Ascending aorta (tissue), 2 donors: ENCODE data around the gene RAI14. TPM values are rescaled to one million over a fixed set of nuclear protein-coding genes. Genes with fewer than 3 reads are reported as not detected.
"Not testable (repeated sequence)": the region's sequence is repeated elsewhere in the genome, so short reads cannot be mapped to it uniquely, and the experiment has no call there.

Experiments used
- DNase-seq, 2 donors: peaks; one replicate each; pipeline ENCODE4 v3.0.0-alpha.2; 2019; ENCODE audit warnings: low spot score in 2 of 2
- H3K27ac ChIP-seq, 2 donors: fragments of 200-600 bp; sonication (generic); one replicate each; pipeline ENCODE4 v1.5.1; 2016 to 2017; ENCODE audit warnings: mild to moderate bottlenecking in 1 of 2
- H3K27me3 ChIP-seq: fragments of 200-600 bp; sonication (generic); one replicate; pipeline ENCODE4 v1.5.1; 2017
- H3K36me3 ChIP-seq, 2 donors: fragments of 200-600 bp; sonication (generic); one replicate each; pipeline ENCODE4 v1.5.1; 2016
- H3K4me1 ChIP-seq, 2 donors: fragments of 200-600 bp; sonication (generic); one replicate each; pipeline ENCODE4 v1.5.1; 2016 to 2017; ENCODE audit warnings: mild to moderate bottlenecking in 1 of 2
- H3K4me3 ChIP-seq, 2 donors: fragments of 200-600 bp; sonication (generic); one replicate each; pipeline ENCODE4 v1.5.1; 2016 to 2017; ENCODE audit warnings: mild to moderate bottlenecking in 1 of 2
- H3K9me3 ChIP-seq, 2 donors: fragments of 200-600 bp; sonication (generic); one replicate each; pipeline ENCODE4 v1.5.1; 2016
- intact Hi-C: fragments of 100-400 bp; cut with DNase I; formaldehyde crosslinking; loops from one replicate; pipeline ENCODE4 v1.15.1; 2023
- total RNA-seq: library from RNA; depleted of rRNA; stranded (reverse); fragments of >200 nt; gene quantifications from one replicate; pipeline ENCODE4 v1.1.0, GENCODE V29; 2016
- TF ChIP-seq, protein P1 (sequence below), 3 experiments: fragments of 200-600 bp in 2 of 3; fragments of 450-650 bp in 1 of 3; sonication (generic) in 2 of 3; IDR thresholded peaks; one replicate each; pipeline ENCODE4 v1.5.1; 2016 to 2019; ENCODE audit warnings: antibody characterized with exemption in 3 of 3, mild to moderate bottlenecking in 1 of 3, moderate library complexity in 1 of 3

RAI14 gene
- total RNA-seq, 1 donor from 2014 or later, result 134 TPM

DNA sequence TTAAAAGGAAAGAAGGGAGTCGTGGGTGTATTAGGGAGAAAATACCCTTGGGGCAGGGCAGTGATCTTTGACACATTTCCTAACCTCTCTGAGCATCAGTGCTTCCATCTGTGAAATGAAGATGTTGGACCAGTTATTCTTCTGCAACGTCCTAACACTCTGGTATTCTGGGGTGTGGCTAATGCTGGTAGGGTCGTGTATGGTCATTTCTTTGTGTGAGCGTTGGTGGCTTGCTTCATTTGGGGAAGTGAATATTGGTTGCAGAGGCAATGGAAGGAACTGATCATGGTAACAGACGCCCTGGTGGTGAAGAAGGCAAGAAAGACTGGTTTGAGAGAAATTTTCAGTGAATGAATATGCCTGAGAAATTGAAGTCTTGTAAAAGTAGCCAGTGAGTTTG lies 114.9 kb downstream of the RAI14 start:
- peaks cover 0 to 13% of the 10 kb centered on the region in 2 donors for H3K4me1 ChIP-seq
- intact Hi-C loops, result no loop called here
- no peak for DNase-seq
- H3K9me3 ChIP-seq, result no peaks in the 10 kb centered on the region
- H3K27me3 ChIP-seq, result no peaks in the 10 kb centered on the region
- no peak overlapping the region for H3K27ac ChIP-seq
- H3K4me3 ChIP-seq, result no peak overlapping the region
- peaks cover 0 to 3% of the 10 kb centered on the region in 2 donors for H3K36me3 ChIP-seq
- TF ChIP-seq, protein P1, sequence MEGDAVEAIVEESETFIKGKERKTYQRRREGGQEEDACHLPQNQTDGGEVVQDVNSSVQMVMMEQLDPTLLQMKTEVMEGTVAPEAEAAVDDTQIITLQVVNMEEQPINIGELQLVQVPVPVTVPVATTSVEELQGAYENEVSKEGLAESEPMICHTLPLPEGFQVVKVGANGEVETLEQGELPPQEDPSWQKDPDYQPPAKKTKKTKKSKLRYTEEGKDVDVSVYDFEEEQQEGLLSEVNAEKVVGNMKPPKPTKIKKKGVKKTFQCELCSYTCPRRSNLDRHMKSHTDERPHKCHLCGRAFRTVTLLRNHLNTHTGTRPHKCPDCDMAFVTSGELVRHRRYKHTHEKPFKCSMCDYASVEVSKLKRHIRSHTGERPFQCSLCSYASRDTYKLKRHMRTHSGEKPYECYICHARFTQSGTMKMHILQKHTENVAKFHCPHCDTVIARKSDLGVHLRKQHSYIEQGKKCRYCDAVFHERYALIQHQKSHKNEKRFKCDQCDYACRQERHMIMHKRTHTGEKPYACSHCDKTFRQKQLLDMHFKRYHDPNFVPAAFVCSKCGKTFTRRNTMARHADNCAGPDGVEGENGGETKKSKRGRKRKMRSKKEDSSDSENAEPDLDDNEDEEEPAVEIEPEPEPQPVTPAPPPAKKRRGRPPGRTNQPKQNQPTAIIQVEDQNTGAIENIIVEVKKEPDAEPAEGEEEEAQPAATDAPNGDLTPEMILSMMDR (IDR thresholded peaks at IDR 0.05), result no peak

- Histone ChIP-seq H3K27ac (no peak overlapping the region), H3K4me3 (no peak overlapping the region), H3K4me1 (peaks cover 0 to 13% of the 10 kb centered on the region in 2 donors), H3K36me3 (no peaks in the 10 kb centered on the region), H3K27me3 (no peaks in the 10 kb centered on the region), H3K9me3 (no peaks in the 10 kb centered on the region)
- TF ChIP-seq, protein P1 (IDR thresholded peaks at IDR 0.05), result no peak
- DNase-seq, result no peak
- intact Hi-C loops, result no loop called here
Observed at GRCh38 chr5:34772267-34773098, 116.4 kb downstream of the RAI14 start.

- no peak for DNase-seq
- Histone ChIP-seq H3K27ac (no peak overlapping the region), H3K4me3 (no peak overlapping the region), H3K9me3 (no peaks in the 10 kb centered on the region), H3K27me3 (no peaks in the 10 kb centered on the region), H3K4me1 (peaks cover 0 to 13% of the 10 kb centered on the region in 2 donors), H3K36me3 (no peaks in the 10 kb centered on the region)
- intact Hi-C loops, result no loop called here
- TF ChIP-seq, protein P1 (IDR thresholded peaks at IDR 0.05), result no peak
Observed at GRCh38 chr5:34774139-34774538, 118.0 kb downstream of the RAI14 start.

DNA sequence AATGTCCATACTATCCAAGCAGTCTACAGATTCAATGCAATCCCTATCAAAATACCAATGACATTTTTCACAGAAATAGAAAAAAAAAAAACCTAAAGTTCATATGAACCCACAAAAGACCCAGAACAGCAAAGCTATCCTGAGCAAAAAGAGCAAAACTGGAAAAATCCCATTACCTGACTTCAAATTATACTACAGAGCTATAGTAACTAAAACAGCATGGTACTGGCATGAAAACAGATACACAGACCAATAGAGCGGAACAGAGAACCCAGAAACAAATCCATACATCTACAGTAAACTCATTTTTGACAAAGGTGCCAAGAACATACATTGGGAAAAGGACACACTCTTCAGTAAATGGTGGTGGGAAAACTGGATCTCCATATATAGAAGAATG lies 118.5 kb downstream of the RAI14 start:
- H3K9me3 ChIP-seq, H3K27me3 ChIP-seq, DNase-seq, H3K36me3 ChIP-seq, intact Hi-C loops, H3K4me3 ChIP-seq, H3K27ac ChIP-seq: not testable (repeated sequence)
- H3K4me1 ChIP-seq, result peaks cover 0 to 13% of the 10 kb centered on the region in 2 donors

GRCh38 chr5:34775886-34776285 lies 119.8 kb downstream of the RAI14 start:
- TF ChIP-seq, protein P1 (IDR thresholded peaks at IDR 0.05), result no peak
- no peaks in the 10 kb centered on the region for H3K27me3 ChIP-seq
- peaks cover 0 to 11% of the 10 kb centered on the region in 2 donors for H3K4me1 ChIP-seq
- intact Hi-C loops, result no loop called here
- no peaks in the 10 kb centered on the region for H3K9me3 ChIP-seq
- H3K4me3 ChIP-seq, result no peak overlapping the region
- H3K27ac ChIP-seq, result no peak overlapping the region
- no peak for DNase-seq
- H3K36me3 ChIP-seq, result no peaks in the 10 kb centered on the region

DNA sequence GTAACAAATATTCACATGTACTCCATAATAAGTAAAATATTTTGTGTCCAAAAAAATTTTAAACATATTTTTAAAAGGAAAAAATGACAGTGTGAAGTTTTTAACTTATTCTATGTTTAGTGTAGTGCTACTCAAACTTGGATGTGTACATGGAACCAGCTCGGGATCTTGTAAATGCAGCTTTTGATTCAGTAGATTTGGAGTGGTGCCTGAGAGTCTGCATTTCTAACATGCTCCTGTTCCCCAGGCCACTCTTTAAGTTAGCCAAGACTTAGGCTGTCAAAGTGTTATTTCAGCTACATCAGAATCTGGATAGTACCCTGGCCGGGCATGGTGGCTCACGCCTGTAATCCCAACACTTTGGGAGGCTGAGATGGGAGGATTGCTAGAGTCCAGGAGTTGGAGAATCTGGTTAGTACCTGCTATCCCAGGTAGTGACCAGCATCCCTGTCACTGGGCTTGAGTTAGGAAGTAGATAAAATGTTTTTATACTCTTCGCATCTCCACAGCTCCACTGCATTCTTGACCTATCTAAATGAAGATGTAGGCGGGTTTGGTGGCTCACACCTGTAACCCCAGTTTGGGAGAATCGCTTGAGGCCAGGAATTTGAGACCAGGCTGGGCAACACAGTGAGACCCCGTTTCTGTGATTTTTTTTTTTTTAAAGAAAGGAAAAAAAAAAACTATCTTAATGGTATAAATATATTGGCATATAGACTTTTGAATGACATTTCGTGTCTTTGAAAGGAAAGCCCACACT lies 122.1 kb downstream of the RAI14 start:
- no peak overlapping the region for H3K27ac ChIP-seq
- H3K4me3 ChIP-seq, result no peak overlapping the region
- H3K36me3 ChIP-seq, result no peaks in the 10 kb centered on the region
- no peaks in the 10 kb centered on the region for H3K4me1 ChIP-seq
- H3K9me3 ChIP-seq, result no peaks in the 10 kb centered on the region
- DNase-seq, result no peak
- no peaks in the 10 kb centered on the region for H3K27me3 ChIP-seq
- TF ChIP-seq, protein P1 (IDR thresholded peaks at IDR 0.05), result no peak
- intact Hi-C loops, result no loop called here

- H3K4me1 ChIP-seq, H3K36me3 ChIP-seq, H3K27me3 ChIP-seq, H3K4me3 ChIP-seq, H3K27ac ChIP-seq, DNase-seq, intact Hi-C loops: not testable (repeated sequence)
- H3K9me3 ChIP-seq, result peaks cover 0 to 11% of the 10 kb centered on the region in 2 donors
Observed at GRCh38 chr5:34783892-34784291, 127.8 kb downstream of the RAI14 start.
